SK-N-SH (cell line): ENCODE data around the gene TMTC4. TPM values are rescaled to one million over a fixed set of nuclear protein-coding genes. Genes with fewer than 3 reads are reported as not detected.

Source experiments
- CTCF ChIA-PET: fragments of 300-600, 350-600 bp; formaldehyde crosslinking; extraction: SDS; loops from one replicate; lab custom pipeline; 2021; lab: Yijun Ruan, JAX
- POLR2A ChIA-PET: fragments of 350-600 bp; sonication (Branson Sonifier 250); formaldehyde crosslinking; extraction: SDS; loops from one replicate; lab custom pipeline; 2020; ENCODE audit warnings: antibody characterized with exemption, inconsistent platforms; lab: Yijun Ruan, JAX
- DNase-seq: peaks from one replicate; pipeline ENCODE4 v3.0.0; 2012
- H2AFZ ChIP-seq: fragments of 200-600 bp; sonication (generic); 2 replicates; pipeline ENCODE4 v1.8.1; 2016; ENCODE audit warnings: antibody characterized with exemption, mild to moderate bottlenecking, low read depth
- H3F3A ChIP-seq: fragments of 200-600 bp; sonication (generic); replicated peaks from 2 replicates; pipeline ENCODE3; 2016; ENCODE audit warnings: antibody characterized with exemption, mild to moderate bottlenecking; ENCODE audit not compliant: insufficient read depth
- H3K27ac ChIP-seq, 2 experiments: fragments of 200-500 bp in 1 of 2; fragments of 200-600 bp in 1 of 2; sonication (Bioruptor generic) in 1 of 2; sonication (generic), shearing (Covaris generic) in 1 of 2; 2 replicates each; pipeline versions ENCODE4 v1.5.1 to v1.6.1; 2014 to 2016; ENCODE audit warnings: low read depth in 2 of 2, inconsistent platforms in 1 of 2, low read length in 1 of 2, mild to moderate bottlenecking in 1 of 2, mixed read lengths in 1 of 2
- H3K27me3 ChIP-seq: fragments of 200-600 bp; sonication (generic), shearing (Covaris generic); 2 replicates; pipeline ENCODE4 v1.6.1; 2016; ENCODE audit warnings: mixed run types; ENCODE audit not compliant: insufficient read depth
- H3K36me3 ChIP-seq, 2 experiments: fragments of 200-500 bp in 1 of 2; fragments of 200-600 bp in 1 of 2; sonication (Bioruptor generic) in 1 of 2; sonication (generic) in 1 of 2; replicated peaks in 1 of 2; 2 replicates each; pipeline versions ENCODE3 to v1.5.1; 2014 to 2016; ENCODE audit warnings: low read length in 1 of 2, mild to moderate bottlenecking in 1 of 2; ENCODE audit not compliant: insufficient read depth in 2 of 2, control insufficient read depth in 1 of 2
- H3K4me1 ChIP-seq, 2 experiments: fragments of 200-500 bp in 1 of 2; fragments of 200-600 bp in 1 of 2; sonication (Bioruptor generic) in 1 of 2; sonication (generic), shearing (Covaris generic) in 1 of 2; 2 replicates each; pipeline versions ENCODE4 v1.5.1 to v1.6.1; 2014 to 2016; ENCODE audit warnings: low read depth in 1 of 2, low read length in 1 of 2, mixed run types in 1 of 2; ENCODE audit not compliant: insufficient read depth in 2 of 2, control insufficient read depth in 1 of 2
- H3K4me2 ChIP-seq: fragments of 200-600 bp; sonication (generic), shearing (Covaris generic); 2 replicates; pipeline ENCODE4 v1.6.1; 2017; ENCODE audit warnings: mixed run types
- H3K4me3 ChIP-seq, 2 experiments: fragments of 200-500 bp in 1 of 2; fragments of 200-600 bp in 1 of 2; sonication (Bioruptor generic) in 1 of 2; sonication (generic), shearing (Covaris generic) in 1 of 2; 2 replicates each; pipeline versions ENCODE4 v1.5.1 to v1.8.1; 2014 to 2016; ENCODE audit warnings: low read depth in 2 of 2, inconsistent platforms in 1 of 2, low read length in 1 of 2, mild to moderate bottlenecking in 1 of 2, mixed read lengths in 1 of 2, moderate library complexity in 1 of 2
- H3K79me2 ChIP-seq: fragments of 200-600 bp; sonication (generic); 2 replicates; pipeline ENCODE4 v1.8.1; 2017; ENCODE audit warnings: mild to moderate bottlenecking; ENCODE audit not compliant: insufficient read depth
- H3K9ac ChIP-seq: fragments of 200-600 bp; sonication (generic); 2 replicates; pipeline ENCODE4 v1.6.1; 2017; ENCODE audit warnings: mixed run types
- H3K9me2 ChIP-seq: fragments of 200-600 bp; sonication (generic); 2 replicates; pipeline ENCODE4 v1.6.1; 2017; ENCODE audit warnings: mixed run types
- H3K9me3 ChIP-seq: fragments of 200-600 bp; sonication (generic); 2 replicates; pipeline ENCODE4 v1.6.1; 2017; ENCODE audit warnings: mixed run types, mild to moderate bottlenecking, moderate library complexity
- H4K20me1 ChIP-seq: fragments of 200-600 bp; sonication (generic); 2 replicates; pipeline ENCODE4 v1.6.1; 2017; ENCODE audit warnings: mild to moderate bottlenecking, mixed run types; ENCODE audit not compliant: insufficient read depth
- IRF3 ChIP-seq: fragments of 150-350 bp; IDR thresholded peaks from 2 replicates; pipeline ENCODE4 v1.6.1; 2016; ENCODE audit warnings: mild to moderate bottlenecking, low read depth, low read length
- MAX ChIP-seq: IDR thresholded peaks from 2 replicates; pipeline ENCODE4 v1.4.0; 2012; ENCODE audit warnings: low read depth
- NFIC ChIP-seq: IDR thresholded peaks from 2 replicates; pipeline ENCODE4 v1.4.0; 2012; ENCODE audit warnings: borderline replicate concordance
- RFX5 ChIP-seq: IDR thresholded peaks from 2 replicates; pipeline ENCODE4 v1.6.1; 2012; ENCODE audit warnings: mild to moderate bottlenecking, improper control_type of control experiment, low read length
- RXRA ChIP-seq: IDR thresholded peaks from 2 replicates; pipeline ENCODE4 v1.4.0; 2012; ENCODE audit warnings: low read depth, mild to moderate bottlenecking, borderline replicate concordance
- SMC3 ChIP-seq: IDR thresholded peaks from 2 replicates; pipeline ENCODE4 v1.6.1; 2012; ENCODE audit warnings: low read depth, low read length, improper control_type of control experiment
- YY1 ChIP-seq: IDR thresholded peaks from 2 replicates; pipeline ENCODE4 v1.4.0; 2012; ENCODE audit warnings: low read depth, mild to moderate bottlenecking
- WGBS: methylation state at CpG from one replicate; pipeline ENCODE4 v1.1.6; 2017; ENCODE audit warnings: low lambda C conversion rate; 5-methylcytosine and 5-hydroxymethylcytosine counted together
- polyA plus RNA-seq, 3 experiments: library from polyadenylated mRNA; depleted of rRNA; stranded (reverse); fragments of >200 nt; gene quantifications; 2 replicates each; pipeline ENCODE4 v1.2.3, GENCODE V29; 2012
- TF ChIP-seq, protein P1 (sequence below): IDR thresholded peaks from 2 replicates; pipeline ENCODE4 v1.4.0; 2012; ENCODE audit warnings: low read depth, borderline replicate concordance

TMTC4 gene
- polyA plus RNA-seq, 1 of the 3 experiments (the other 2 are of a cell fraction), result 22.3 TPM

- Histone ChIP-seq H3K27ac (no peak overlapping the region), H3K9me2 (no peaks in the 10 kb centered on the region), H3K9ac (no peak overlapping the region), H3K27me3 (no peaks in the 10 kb centered on the region; the same call in 1 of the 2 replicates), H2AFZ (no peak overlapping the region), H3F3A (no peaks in the 10 kb centered on the region), H3K4me2 (no peak overlapping the region), H3K9me3 (no peaks in the 10 kb centered on the region), H3K79me2 (no peaks in the 10 kb centered on the region), H3K4me1 (no peaks in the 10 kb centered on the region), H3K36me3 (no peaks in the 10 kb centered on the region), H4K20me1 (no peaks in the 10 kb centered on the region), H3K4me3 (no peak overlapping the region)
- ChIA-PET POLR2A (no interaction called here), CTCF (interaction anchor here (1.9 kb wide), 1 partner anchor 413 kb away, joined by 4 read pairs; no protein-coding TSS in a partner anchor)
- DNase-seq, result no peak
- no peak for TF ChIP-seq RXRA
- WGBS, result 35% methylated on average over 2 of the region's 2 CpGs
Measured at GRCh38 chr13:100714478-100714877, 39.9 kb upstream of the TMTC4 start.

- Histone ChIP-seq H3K36me3 (no peaks in the 10 kb centered on the region), H4K20me1 (no peaks in the 10 kb centered on the region), H3K4me3 (no peak overlapping the region), H3K9me3 (no peaks in the 10 kb centered on the region), H3F3A (no peaks in the 10 kb centered on the region), H3K9me2 (no peaks in the 10 kb centered on the region), H3K79me2 (no peaks in the 10 kb centered on the region), H3K27me3 (no peaks in the 10 kb centered on the region; the same call in 1 of the 2 replicates), H3K27ac (no peak overlapping the region), H2AFZ (no peak overlapping the region), H3K4me1 (no peaks in the 10 kb centered on the region), H3K4me2 (no peak overlapping the region), H3K9ac (no peak overlapping the region)
- CTCF ChIA-PET, result interaction anchor here (1.1 kb wide), 1 partner anchor 11 kb away, joined by 3 read pairs; no protein-coding TSS in a partner anchor
- 87% methylated on average over 5 of the region's 5 CpGs for WGBS
- TF ChIP-seq MAX (no peak), NFIC (no peak), IRF3 (no peak), RXRA (no peak), RFX5 (no peak), YY1 (no peak), SMC3 (no peak)
- TF ChIP-seq, protein P1, sequence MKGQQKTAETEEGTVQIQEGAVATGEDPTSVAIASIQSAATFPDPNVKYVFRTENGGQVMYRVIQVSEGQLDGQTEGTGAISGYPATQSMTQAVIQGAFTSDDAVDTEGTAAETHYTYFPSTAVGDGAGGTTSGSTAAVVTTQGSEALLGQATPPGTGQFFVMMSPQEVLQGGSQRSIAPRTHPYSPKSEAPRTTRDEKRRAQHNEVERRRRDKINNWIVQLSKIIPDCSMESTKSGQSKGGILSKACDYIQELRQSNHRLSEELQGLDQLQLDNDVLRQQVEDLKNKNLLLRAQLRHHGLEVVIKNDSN, result no peak
- DNase-seq, result no peak
- POLR2A ChIA-PET, result no interaction called here
Measured at GRCh38 chr13:100710176-100710575, 35.6 kb upstream of the TMTC4 start.
